GM19035 (cell line): ENCODE measurements around the gene LMF2.
A peak's percentile ranks its signal among the peaks of the same experiment; 100 is the strongest.
"Not testable (repeated sequence)": the region's sequence is repeated elsewhere in the genome, so short reads cannot be mapped to it uniquely, and the experiment has no call there.

Source experiments
- ATAC-seq: cut with Tn5 transposase; IDR thresholded peaks from one replicate; pipeline ENCODE4 v1.9.1; 2021; ENCODE audit not compliant: unreplicated experiment

LMF2 gene

DNA sequence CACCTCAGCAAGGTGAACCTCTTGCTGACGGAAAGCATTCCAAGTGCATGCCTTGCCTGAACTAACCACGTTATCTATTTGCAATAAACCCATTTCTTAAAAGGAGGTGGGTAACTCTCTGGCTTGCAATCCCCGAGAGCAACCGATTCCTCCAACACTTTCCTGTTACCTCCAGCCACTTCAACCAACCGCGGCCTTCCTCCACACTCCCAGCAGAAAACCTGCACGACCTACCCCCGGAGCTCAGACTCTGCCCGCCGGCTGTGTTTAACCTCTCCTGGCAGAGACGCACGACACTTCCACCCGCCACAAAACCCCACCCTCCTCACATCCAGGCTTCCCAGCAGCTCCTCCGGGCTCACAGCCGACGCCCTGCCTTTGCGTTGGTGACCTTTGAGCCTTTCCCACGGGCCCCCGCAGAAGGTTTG is 17.2 kb upstream of the LMF2 start:
- ATAC-seq = no peak

DNA sequence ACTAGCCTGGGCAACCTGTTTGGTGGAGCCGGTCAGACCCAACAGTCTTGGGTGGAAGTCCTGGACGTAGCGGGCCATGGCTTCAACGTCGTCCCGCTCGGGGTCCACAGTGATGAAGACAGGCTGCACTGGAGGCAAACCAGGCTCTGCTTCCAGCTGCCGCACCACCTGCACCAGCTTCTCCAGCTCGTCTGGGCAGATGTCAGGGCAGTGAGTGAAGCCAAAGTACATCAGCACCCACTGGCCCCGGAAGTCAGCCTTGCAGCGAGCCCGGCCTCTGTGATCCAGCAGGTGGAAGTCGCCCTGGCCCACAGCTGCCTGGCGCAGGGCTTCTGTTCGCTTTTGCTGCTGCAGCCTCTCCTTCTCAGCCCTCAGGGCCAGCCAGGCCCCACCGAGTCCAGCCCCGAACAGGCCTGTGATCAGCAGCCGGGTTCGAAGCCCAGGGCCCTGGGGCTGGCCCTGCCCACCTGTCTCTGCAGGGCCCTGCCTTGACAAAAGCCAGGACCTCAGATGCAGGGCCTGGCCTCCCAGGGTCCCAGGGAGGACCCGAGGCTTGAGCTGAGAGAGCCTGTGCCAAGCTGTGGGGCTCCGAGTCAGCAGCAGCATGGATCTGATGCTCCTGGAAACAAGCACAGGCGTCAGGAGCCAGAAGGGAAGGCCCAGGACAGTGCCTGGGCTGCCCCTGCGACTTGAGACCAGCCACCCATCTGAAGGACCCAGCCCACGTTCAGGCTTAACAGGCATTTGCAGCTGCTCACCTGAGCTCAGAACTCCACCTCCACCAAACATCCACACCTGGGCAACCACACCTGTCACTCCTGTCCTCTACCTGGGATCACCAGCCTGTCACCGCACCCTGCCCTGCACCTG is 16.5 kb upstream of the LMF2 start:
- no peak for ATAC-seq

DNA sequence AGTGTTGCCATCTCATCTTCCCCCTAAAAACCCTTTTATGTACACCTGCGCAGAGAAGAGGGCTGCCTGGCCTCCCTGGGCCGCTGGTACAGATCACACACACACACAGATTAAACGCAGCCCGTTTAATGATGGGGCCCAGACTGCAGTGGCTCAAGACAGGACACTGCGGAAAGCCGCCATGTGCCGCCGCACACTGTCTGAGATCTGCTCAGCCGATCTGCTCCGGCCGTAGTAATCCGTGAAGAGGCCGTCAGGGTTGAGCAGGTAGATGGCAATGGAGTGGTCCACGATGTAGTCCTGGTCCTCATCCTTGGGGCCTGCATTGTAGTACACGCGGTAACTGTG is 15.9 kb upstream of the LMF2 start:
- ATAC-seq = no peak

DNA sequence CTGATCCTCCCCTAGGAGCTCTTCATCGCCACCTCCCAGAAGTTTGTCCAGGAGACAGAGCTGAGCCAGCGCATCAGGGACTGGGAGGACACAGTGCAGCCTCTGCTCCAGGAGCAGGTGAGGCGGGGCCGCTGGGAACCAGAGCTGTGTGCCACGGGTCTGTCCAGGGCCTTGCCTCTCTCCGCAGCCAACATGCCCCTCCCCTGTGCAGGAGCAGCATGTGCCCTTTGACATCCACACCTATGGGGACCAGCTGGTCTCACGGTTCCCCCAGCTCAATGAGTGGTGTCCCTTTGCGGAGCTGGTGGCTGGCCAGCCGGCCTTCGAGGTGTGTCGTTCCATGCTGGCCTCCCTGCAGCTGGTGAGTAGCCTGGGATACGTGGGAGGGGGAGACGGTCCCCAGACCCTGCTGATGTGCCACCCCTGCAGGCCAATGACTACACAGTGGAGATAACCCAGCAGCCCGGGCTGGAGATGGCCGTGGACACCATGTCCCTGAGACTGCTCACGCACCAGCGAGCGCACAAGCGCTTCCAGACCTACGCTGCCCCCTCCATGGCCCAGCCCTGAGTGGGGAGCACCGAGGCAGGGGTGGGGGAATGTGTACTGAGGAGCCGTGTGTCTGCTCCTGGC is 15.4 kb upstream of the LMF2 start:
- ATAC-seq = no peak

DNA sequence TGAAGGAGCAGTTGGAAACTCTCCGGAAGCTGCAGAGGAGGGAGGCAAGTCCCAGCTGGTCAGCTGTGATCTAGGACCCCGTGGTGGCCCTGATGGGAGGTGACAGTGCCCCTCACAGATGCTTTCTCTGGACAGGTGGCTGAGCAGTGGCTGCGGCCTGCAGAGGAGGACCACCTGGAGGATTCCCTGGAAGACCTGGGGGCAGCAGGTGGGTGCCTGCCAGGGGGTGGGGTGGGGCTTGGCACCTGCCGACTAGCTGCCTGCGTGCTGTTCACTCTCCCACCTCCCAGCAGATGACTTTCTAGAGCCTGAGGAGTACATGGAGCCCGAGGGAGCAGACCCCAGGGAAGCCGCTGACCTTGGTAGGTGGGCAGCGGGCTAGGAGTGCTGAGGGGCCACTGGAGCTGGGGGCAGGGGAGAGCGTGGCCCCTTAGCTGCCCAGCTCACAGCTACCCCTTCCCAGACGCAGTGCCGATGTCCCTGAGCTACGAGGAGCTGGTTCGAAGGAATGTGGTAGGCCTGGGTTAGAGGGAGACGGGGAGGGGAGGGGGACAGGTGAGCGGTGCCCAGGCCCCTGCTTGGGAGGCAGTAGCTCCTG is 14.8 kb upstream of the LMF2 start:
- no peak for ATAC-seq

DNA sequence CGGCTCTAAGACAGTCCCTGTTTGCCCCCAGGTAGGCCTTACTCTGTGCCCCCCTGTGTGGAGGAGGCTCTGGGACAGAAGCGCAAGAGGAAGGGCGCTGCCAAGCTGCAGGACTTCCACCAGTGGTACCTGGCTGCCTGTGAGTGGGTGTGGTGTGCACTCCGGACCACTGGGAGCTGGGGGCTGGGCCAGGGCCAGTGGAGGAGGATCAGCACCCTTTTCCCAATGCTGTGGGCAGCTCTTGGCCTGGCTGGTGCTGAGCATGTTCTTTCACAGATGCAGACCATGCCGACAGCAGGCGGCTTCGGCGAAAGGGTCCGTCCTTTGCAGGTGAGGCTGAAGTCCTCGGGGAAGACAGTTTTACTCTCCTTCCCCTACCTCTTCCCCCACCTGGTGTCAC is 14.2 kb upstream of the LMF2 start:
- ATAC-seq = no peak

DNA sequence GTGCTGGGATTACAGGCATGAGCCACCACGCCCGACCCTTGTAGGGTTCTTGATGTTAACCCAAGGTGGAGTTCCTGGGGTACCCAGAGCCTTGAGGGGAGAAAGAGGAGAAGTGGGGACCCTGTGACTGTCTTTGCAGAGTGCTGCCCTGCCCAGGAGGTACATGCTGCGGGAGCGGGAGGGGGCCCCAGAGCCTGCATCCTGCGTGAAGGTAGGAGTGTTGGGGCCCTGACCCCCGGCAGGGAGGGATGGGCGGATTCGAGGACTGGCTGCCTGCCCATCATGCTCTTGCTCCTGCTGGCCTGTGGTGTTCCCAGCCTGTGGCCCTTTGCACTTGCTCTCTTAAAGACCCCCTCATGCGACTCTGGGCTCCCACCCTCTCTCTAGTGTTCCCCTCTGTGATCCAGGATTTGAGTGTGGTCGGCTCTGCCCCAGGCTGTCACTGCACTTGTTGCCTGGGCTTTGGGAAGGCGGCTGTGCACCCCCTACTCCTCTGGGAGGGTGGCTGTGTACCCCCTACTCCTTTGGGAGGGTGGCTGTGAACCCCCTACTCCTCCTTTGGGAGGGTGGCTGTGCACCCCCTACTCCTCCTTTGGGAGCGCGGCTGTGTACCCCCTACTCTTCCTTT is 13.4 kb upstream of the LMF2 start:
- ATAC-seq = no peak

DNA sequence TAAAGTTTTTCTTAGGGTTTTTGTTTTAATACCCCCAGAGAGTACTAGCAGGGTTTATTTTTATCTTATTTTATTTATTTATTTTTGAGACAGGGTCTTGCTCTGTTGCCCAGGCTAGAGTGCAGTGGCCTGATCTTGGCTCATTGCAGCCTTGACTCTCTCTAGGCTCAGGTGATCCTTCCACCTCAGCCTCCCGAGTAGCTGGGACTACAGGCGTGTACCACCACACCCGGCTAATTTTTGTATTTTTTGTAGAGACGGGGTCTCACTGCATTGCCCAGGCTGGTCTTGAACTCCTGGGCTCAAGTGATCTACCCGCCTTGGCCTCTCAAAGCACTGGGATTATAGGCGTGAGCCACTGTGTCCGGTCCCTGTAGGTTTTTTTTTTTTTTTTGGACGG is 12.7 kb upstream of the LMF2 start:
- not testable (repeated sequence) for ATAC-seq

DNA sequence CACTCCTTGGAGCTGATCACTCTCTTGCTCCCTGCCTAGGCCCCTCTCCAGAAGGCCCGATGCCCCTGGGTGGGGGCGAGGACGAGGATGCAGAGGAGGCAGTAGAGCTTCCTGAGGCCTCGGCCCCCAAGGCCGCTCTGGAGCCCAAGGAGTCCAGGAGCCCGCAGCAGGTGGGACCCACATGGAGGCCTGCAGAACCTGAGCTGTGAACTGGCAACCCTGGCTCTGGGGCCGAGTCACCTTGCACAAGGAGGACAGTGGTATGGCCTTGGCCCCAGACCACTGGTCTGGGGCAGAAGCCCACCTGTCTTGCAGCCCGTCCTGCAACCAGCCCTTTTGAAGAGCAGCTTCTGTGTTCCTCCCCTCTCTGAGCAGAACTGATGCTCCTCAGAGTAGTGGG is 11.6 kb upstream of the LMF2 start:
- ATAC-seq = no peak

DNA sequence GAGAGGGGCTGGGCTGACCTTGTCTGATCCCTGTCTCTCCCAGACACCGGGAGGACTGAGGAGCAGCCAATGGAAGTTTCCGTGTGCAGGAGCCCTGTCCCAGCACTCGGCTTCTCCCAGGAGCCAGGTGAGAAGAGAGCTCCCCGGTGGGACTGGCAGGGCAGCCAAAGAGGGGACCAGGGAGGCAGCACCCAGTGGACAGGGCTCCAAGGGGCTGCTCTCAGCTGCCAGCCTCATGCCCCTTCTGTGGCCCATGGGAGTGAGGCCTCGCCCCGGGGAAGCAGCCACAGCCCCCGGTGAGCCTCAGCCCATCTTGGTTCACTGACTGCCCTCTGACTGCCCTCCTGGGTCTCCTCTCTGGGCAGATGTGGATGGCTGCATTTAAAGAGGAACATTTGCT is 11.1 kb upstream of the LMF2 start:
- no peak for ATAC-seq

DNA sequence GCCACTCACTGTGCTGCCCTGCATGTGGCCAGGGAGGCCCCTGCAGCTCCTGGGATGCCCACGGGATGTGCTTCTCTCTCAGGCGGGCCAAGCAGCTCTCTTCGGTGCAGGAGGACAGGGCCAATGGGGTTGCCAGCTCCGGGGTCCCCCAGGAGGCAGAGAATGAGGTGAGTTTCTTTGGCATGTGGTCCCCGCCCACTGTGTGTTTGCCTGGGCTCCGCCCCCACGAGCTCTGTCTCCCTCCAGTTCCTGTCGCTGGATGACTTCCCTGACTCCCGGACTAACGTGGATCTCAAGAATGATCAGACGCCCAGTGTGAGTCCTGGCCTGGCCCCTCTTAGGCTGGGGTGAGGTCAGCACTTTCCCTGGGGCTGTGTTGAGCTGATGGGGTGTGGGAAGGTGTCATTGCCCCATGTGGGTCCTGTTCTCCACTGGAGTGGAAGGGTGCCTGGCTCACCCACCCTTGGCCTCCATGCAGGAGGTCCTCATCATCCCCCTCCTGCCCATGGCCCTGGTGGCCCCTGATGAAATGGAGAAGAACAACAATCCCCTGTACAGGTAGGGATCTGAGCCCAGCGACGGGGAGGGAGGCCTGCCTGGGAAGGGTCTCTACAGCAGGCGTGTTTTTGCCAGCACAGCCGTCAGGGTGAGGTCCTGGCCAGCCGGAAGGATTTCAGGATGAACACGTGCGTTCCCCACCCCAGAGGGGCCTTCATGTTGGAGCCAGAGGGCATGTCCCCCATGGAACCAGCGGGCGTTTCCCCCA is 10.2 kb upstream of the LMF2 start:
- no peak for ATAC-seq

DNA sequence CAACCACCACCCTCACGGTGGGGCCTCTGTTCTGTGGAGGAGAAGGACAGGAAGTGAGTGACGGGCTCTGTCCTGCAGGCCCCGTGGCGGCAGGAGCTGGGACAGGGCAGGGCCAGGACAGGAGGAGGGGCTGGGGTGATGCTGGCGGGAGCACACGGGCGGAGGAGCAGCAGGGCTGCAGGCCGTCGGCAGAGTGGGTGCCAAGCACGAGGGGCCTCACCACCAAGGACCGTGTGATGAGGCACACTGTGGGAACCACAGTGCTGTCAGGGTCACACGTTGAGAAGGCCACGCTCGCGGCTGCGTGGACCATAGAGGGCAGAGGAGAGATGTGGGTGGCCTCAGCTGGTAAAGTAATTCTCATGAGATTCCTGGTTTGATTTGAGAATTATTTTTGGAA is 9.4 kb upstream of the LMF2 start:
- ATAC-seq = no peak

DNA sequence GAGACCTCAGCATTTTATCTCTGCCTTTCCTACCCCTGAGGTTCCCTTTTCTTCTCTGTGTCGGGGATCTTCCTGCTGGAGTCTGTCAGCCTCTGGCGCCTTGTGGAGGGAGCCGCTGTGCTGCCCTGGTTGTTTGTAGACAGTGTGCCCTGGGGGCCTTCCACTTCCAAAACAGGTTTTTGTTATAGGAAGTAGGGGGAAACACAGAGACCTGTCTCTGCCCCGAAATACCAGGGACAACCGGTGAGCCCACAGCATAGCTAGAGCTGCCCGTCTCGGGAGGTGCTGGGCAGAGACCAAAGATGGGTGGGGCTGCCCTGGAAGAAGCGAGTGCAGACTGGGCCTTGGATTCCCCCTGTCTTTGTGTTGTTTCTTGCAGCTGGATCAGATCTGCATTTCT is 8.6 kb upstream of the LMF2 start:
- no peak for ATAC-seq

DNA sequence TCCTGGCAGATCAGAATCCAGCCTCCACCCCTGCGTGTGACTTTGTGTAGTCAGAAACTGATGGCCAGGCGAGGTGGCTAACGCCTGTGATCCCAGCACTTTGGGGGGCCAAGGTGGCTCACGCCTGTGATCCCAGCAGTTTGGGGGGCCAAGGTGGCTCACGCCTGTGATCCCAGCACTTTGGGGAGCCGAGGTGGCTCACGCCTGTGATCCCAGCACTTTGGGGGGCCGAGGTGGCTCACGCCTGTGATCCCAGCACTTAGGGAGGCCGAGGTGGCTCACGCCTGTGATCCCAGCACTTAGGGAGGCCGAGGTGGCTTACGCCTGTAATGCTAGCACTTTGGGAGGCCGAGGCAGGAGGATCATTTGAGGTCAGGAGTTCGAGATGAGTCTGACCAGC is 5.7 kb upstream of the LMF2 start:
- ATAC-seq = no peak

DNA sequence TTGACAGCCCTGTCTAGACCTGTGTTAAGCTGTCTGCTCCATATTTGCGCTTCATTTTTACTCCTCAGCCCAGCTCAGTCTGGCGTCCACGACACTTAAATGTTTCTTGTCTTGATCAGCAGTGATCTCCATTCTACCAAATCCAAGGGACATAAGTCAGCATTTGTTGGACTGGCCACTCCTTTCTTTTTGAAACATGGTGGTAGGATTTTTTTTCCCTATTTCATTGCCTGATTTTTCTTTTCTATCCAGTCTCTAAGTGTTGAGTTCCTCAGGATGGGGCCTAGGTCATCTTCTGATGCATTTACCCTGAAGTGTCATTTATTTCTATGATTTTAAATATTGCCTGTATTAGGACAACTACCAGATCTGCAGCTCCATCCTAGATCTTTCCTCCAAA is 1.4 kb upstream of the LMF2 start:
- ATAC-seq = no peak

DNA sequence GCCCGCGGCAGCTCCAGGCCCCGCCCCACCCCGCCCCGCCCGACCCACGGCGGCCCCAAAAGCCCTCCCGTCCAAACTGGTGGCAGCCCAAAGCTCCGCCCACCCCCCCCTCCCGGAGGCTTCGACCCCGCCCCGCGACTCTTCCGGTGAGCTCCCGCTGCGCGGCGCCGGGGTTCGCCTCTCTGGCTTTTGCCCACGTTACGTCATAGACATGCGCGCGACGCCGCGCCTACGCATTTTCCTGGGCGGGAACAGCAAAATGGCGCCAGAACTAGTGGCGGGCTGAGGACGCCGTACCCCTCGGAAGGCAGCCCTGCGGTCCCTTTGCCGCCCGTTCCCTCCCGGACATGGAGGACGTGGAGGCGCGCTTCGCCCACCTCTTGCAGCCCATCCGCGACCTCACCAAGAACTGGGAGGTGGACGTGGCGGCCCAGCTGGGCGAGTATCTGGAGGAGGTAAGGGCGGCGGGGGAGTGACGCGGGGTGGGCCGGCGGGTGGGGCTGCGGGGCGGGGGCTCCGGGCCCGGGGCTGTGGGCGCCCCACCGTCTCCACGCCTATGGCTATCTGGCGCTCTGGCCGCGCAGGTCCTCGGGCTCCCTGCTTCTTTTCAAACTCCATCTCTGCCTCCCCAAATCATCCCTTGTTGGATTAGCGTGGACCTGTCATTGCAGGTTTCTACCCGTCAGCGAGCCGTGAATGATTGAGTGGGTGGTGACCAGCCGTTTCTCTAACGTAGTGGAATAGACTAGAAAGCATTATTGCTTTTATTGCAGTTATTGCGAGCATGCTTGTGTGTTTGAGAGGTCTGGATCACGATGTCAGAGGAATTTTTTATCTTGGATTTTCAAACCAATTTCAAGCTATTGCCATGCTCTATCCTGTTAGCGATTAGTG is 736 bp upstream of the LMF2 start, which contains the start of gene NCAPH2:
NCAPH2 (plus strand) TSS at position 234 of the 894 bp plus-strand sequence; CDS start at position 348, 114 bp downstream.
- peak; percentile 69 for ATAC-seq

DNA sequence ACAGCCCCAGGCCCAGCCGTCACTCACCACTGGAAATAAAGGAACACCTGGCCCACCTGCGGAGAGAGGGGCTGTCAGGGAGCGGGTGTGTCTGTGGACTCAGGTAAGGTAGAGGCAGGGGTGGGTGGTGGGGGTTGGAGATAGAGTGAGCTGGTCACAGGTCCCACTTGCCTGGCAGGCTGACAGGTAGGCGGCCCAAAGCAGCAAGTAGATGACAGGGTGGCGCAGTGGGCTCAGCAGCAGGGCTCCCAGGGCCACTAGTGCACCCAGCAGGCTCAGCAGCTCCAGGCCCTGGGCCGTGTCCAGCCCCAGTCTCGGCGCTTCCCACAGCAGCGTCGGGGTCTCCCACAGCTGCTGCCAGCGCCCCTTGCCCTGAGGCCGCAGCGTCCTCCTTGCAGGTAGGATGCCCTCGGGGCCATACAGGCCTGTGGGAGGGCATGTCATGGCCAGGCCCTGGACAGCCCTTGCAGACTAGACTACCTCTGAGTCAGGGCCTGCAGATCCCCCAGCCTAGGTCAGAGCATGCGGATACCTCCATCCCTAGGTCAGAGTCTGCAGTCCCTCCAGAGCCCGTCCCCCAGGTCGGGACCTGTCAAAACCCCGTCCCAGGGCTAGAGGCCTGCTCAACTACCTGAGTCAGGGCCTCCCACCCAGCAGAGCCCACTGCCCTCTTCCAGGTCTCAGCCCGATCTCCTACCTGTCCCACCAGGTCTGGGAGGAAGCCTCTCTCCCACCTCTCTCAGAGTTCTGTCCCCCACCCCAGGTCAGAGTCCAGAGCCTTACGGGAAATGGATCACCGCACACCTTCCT is 686 bp downstream of the LMF2 start:
- ATAC-seq = peak; percentile 8

DNA sequence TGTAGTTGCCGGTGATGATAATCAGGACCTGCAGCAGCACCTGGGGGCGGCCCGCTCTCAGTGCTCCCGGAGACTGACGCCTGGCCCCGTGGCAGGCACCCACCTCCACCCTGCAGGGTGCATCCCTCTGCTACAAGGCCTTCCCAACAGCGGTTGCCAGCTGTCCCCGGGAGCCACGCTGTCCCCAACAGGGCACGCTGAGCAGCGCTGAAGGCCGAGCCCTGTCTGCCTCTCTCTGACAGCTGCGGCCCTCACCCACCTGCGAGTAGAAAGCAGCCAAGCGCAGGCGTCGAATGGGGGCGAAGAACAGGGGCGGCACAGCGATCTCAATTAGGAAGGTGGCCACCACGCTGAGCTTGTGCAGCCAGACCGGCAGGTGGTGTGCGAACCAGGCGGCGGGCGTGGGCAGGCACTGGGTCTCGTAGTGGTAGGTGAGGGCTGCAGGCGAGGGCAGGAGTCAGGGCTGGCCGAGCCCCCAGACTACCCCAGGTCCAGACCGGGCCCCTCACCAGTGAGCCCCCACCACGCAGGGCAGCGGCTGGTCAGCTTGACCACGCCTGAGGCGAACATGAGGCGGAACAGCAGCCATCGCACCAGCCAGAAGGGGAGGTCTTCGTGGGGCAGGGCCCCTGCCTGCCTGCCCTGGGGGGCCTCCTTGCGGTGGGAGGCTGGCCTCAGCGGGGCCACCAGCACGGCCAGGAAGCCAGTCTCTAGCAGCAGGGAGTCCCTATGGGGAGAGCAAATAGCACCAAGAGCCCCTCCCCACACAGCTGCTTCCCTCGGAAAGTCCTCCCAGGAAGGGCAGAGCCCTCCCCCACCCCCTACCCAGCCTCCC is 1.5 kb downstream of the LMF2 start:
- ATAC-seq = no peak
